HG03039 (cell line): Measurements from ENCODE around the gene CYP4Z1.
"Not testable (repeated sequence)": the region's sequence is repeated elsewhere in the genome, so short reads cannot be mapped to it uniquely, and the experiment has no call there.

Experiments used
- ATAC-seq: cut with Tn5 transposase; IDR thresholded peaks from one replicate; pipeline ENCODE4 v1.9.1; 2021; ENCODE audit warnings: mild to moderate bottlenecking, moderate library complexity; ENCODE audit not compliant: unreplicated experiment

Gene CYP4Z1, protein sequence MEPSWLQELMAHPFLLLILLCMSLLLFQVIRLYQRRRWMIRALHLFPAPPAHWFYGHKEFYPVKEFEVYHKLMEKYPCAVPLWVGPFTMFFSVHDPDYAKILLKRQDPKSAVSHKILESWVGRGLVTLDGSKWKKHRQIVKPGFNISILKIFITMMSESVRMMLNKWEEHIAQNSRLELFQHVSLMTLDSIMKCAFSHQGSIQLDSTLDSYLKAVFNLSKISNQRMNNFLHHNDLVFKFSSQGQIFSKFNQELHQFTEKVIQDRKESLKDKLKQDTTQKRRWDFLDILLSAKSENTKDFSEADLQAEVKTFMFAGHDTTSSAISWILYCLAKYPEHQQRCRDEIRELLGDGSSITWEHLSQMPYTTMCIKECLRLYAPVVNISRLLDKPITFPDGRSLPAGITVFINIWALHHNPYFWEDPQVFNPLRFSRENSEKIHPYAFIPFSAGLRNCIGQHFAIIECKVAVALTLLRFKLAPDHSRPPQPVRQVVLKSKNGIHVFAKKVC

DNA sequence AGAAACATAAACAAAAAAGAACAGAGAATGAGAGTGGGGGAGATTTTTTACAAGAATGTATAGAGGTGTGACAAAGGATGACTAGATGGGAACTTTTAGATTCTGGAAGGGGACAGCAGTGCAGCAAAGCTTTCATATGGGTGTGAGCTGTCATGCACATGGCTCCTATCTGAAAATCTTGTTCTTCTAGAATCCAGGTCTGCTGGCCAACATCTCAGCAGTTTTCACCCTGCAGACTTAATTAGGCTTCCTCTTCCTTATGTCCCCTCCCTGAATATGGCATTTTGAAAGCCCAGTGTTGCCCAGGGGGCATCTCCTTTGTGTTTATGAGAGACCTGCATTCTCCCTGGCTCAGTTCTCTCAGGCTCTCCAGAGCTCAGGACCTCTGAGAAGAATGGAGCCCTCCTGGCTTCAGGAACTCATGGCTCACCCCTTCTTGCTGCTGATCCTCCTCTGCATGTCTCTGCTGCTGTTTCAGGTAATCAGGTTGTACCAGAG lies at the start of gene CYP4Z1:
Gene CYP4Z1, plus strand, starts transcription at position 135 of the 498 bp plus-strand sequence. Its CDS starts 260 bp downstream, at position 395.
- ATAC-seq = no peak

DNA sequence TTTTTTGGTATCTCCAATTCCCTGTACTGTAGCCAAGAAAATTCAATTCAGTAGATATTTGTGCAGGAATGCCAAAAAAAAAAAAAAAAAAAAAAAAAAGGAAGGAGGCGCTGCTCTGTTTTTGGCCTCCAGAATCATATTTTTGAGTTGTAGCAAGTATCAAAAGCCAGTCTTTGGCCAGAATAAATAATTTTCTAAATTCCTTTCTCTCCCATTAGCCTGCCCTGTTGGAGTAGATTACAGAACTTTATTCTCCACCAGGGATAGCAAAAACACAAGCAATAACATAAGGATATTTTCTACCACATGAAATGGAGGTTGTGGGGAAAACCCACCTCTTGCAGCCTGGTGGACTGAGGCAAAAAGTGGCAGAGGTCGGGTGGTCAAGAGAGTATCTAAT lies 46.0 kb upstream of the CYP4Z1 start:
- no peak for ATAC-seq

DNA sequence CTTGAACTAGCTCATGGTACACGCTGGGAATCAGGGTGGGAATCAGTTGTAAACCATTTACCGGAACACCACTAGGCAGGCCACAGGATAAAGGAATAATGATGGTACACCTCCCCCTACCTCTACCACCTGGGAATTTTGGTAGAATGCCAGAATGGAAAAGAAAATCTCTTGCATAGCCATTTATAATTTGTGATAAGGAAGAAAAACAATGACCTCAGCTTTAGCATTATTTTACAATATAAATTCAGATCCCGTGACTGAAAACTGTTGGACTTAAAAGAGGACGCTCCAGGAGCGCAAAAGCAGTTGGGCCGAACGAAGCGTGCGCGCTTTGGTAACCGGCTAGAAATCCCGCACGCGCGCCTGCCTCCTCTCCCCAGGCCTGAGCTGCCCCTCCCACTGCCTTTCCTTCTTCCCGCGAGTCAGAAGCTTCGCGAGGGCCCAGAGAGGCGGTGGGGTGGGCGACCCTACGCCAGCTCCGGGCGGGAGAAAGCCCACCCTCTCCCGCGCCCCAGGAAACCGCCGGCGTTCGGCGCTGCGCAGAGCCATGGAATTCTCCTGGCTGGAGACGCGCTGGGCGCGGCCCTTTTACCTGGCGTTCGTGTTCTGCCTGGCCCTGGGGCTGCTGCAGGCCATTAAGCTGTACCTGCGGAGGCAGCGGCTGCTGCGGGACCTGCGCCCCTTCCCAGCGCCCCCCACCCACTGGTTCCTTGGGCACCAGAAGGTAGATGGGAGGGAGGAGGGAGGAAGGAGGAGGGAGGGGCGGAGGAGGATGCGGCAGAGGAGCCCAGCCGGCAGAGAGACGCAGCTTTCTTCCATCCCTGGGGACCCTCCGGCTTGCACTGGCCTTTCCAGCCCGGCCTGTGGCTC lies 43.5 kb upstream of the CYP4Z1 start, which contains the start of gene CYP4X1:
Gene CYP4X1, plus strand, starts transcription at position 402 of the 873 bp plus-strand sequence. Its CDS starts 149 bp downstream, at position 551.
- ATAC-seq = no peak

DNA sequence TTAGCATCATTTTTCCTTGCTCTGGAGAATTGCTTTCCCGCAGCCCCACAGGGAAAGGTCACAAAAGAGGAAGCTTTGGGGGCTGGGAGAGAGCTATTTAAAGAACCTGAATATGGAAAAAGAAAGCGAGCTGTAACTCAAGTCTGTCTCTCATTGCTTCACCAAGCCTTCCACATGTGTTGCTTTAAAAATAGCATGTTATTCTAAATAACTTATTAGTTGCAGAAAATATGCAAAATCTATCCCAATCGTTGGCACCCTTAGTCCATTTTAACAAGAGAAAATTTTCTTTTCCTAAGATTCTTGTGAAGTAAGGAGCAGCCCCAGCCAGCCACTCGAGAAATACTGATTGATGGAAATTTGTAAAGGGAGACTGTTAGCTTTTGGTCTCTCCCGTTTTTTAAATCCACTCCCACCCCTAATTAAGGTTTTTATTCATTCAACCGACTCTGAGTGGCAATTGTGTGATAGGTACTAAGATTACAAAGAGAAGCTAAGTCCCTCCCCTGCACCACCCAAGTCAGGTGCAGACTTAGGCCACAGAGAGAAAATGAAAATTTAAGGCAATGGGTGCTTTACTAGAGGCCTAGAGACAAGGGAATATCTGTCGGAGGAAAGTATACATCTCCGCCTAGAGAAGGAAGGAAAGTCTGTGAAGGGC lies 42.8 kb upstream of the CYP4Z1 start:
- no peak for ATAC-seq

DNA sequence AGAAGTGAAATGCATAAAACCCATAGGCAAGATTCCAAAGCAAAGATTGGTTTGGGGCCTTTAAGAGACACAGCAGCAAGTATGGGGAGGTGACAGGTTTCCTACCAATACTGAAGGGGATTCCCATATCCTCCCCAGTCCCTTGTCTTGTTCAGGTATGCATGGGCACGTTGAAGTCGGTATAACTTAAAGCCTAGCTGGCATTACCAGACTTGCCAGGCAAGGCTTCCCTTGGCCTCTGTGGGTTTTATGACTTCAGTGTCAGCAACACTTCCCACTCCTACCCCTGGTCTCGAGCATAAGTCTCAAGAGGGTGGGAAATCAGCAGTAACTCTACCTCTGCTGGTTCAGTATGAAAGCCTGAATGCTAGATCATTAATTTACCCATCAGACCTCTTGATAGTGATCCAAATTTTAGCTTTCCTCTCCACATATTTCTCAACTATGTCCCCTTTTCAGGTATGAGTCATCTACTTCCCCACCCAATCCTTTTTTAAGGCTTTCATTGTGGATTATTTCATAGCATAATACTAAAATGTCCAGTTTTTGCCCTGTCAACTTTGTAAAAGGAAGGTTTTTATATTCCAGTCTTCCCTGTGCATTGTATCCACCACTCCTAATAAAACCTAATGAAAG lies 36.7 kb upstream of the CYP4Z1 start:
- no peak for ATAC-seq

DNA sequence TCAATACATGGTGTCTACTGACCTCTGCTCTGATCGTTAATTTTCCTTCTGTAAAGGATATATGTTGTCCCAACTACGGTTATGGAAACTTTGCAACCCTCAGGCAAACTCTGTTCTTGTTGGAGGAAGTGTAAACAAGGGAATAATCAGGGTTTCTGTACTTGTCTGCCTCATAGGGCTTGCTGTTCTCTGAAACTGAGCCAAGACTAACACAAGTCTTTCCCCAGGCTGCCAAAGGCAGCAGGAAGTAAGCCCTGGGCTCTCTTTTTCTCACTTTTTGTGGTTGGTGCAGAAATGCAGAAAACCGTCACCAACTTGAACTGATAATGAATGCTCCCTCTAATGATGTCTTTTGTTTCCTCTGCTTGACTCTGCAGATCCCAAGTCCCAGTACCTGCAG lies 36.0 kb upstream of the CYP4Z1 start:
- no peak for ATAC-seq

DNA sequence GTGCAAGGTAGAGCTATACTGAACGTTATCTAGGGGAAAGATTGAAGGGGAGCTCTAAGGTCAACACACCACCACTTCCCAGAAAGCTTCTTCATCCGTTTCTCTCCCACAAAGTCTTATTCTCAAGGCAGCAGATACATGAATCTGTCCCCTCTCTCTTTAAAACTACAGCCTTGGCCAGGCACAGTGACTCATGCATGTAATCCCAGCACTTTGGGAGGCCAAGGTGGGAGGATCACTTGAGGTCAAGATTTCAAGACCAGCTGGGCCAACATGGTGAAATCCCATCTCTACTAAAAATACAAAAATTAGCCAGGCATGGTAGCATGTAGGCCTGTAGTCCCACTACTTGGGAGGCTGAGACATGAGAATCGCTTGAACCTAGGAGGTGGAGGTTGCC lies 35.4 kb upstream of the CYP4Z1 start:
- no peak for ATAC-seq

DNA sequence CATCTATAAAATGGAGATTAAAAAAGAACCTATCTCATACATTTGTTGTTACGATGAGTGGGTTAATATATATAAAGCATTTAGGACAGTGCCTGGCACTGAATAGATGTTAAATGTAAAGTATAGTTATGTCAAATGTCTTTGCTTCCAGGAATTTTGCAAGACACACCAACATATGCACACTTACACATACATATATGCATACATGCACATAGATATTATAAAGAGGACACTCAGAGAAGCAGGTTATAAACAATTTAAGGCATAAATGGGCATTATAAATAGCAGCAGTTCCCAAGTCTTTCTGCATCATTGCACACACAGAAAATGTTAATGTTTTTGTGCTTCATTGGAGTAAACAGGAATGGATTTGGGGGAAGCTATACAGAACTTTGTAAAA lies 30.3 kb upstream of the CYP4Z1 start:
- ATAC-seq = no peak

DNA sequence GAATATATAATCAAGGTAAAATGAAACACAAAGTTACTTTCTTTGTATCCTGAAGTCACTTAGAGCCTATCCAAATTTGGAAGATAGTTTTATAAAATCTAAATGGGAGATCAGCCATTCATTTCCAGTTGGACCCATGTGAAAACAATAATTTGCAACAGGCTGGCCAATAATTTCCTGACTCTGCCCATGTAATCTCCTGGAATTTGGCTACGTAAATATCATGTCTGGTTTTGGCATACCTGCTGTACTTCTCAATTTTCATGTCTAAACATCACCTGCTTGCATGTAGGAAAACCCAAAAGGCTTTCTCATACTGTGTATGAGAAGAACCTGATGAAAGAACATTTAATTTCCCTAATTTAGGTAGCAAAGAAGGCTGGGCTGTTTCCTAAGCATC lies 7.7 kb upstream of the CYP4Z1 start:
- ATAC-seq = no peak

DNA sequence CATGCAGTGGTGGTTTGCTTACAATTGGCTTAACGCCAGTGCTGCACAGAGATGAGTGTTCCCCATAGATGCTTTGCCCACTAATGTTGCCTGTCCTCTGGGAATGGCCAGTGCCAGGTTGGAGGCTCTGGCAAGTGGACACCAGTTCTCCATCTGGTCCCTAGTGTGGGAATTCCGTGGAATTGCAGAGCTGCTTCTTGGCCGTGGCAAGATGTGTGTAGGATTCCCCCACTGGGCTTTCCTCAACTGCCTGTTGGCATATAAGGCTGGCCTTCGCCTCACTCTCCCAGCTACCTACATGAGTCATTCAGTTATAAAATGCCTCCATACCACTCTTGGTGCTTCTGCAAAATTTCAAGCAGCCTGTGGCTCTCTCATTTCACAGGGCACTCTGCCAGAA lies 2.0 kb downstream of the CYP4Z1 start:
- ATAC-seq = not testable (repeated sequence)

DNA sequence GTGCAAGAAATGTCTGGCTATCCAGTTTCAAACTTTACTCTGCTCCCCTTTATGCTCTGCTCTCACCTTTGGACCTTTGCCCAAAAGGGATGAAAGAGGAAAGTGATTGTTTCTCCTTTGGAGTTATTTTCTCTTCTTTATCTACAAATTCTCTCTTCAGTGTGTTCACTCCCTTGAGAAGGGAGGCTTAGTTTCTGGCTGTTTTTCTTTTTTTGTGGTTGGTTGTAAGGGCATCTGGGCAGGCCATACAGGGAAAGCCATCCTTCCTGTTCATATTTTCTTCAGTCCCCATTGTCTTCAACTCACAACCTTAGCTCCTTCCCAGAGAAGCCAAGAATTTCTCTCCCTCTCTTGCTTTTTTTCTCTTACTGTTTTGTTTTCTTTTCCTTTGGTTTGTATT lies 2.5 kb downstream of the CYP4Z1 start:
- not testable (repeated sequence) for ATAC-seq

DNA sequence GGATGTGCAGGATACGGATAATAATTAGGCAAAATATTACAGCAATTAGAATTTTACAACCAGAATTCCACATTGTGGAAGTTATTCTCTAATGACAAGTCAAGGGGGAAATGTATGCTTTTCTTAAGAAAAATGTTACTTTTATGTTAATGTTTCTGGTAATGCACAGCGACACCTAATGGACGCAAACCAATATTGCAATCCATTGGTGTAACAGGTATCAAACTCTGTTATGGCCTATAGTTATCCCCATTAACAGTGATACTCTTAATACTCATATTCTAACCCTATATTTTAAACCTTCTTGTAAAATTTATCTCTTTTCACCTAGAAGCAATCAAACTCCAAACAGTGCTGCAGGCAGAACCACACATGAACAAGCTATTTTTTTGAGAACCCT lies 22.3 kb downstream of the CYP4Z1 start:
- ATAC-seq = not testable (repeated sequence)

DNA sequence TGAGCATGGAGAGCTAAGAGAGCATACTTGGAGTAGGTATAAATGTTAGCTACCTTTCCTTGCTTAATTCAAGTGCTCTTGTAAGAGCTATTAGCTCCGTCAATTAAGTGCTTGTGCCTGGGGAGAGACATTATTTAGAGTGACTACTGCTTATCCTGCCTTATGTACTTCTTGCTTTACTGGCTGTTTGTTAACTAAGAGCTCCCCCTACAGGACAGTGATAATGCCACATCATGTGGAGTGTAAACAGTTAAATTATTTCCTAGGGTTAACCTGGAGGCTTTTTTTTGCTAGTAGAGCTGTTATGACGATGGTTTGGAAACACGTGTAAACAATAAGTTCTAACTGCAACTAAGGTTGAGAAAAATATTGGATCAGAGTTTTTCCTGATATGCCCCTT lies 24.4 kb downstream of the CYP4Z1 start:
- not testable (repeated sequence) for ATAC-seq

DNA sequence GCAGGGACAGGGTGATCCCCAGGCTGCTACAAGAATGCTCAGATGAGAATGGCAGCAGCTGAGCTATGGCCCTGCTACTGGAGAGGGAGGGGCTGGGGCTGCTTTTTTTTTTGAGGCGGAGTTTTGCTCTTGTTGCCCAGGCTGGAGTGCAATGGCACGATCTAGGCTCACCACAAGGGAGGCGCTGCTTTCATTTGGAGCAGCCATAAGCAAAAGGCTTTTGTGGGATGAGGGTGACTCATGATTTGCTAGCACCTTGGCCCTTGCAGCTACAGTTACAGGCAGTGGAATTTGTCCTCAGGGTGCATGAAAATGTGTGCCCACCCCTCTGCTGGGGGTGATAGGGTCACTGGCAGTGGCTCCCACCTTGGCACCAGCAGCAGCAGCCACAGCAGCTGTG lies 37.8 kb downstream of the CYP4Z1 start:
- no peak for ATAC-seq

DNA sequence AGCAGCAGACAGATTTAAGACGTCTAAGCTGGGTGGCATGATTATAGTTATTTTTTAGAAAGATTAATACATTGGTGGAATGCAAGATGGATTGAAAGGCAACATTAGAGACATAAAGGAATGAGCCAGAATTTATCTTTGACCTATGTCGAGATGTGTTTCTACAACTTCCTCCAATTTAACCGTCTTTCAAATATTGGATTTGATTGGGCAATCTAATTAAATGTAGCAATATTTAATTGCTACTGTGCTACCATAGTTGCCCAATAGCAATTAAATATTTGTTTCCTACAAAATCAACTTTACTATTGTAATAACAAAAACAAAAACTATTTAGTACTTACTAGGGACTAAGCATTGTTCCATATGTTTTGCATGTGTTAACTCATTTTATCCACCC lies 39.8 kb downstream of the CYP4Z1 start:
- ATAC-seq = no peak

DNA sequence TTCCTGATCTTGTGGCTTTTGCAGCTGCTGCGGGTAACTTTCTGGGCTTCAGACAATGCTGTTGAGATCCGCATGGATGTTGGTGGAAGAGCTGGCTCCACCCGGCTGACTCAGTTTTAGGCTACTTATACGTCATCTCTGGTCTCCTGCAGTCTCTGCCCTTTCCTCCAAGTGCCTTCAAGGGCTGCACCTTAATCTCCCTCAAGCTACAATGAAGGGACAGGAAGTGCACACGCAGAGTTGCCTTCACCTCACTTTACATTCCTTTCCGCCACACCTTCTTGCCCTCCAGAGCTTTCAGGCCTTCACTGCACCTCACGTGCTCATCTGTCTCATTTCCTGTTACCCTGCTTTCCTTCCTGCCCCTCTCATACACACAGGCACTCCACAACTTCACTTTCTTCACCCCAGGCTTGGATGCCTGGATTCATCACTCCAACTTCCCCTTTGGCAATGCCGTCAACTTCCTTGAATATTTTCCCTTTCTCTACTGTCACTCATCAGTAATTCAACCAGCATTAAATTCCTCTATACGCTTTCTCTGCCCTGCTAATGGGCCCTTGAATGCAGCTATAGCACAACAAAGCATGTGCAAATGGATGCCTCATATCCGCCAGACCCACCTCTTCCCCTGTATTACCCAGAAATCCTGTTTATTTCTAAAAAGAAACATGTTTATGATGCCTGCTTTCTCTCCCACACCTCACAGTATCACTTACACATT lies 41.0 kb downstream of the CYP4Z1 start:
- not testable (repeated sequence) for ATAC-seq

DNA sequence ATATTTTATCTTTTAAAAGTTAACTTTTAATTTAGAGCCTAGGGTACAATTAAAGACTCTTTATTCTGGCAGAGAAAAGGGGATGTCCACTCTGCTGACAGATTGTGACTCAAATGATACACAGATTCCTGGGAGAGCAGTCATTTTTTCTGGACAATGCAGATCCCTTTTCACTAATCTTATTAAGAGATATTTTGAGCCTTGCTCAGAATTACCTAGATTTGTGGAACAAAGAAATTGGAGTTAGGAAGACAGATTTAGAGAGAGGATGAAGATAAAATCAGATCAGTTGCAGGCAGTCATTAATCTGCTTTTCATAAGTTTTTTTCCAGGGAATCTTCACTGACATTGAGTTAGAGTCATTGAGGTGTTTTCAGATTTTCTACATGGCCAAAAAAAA lies 42.5 kb downstream of the CYP4Z1 start:
- not testable (repeated sequence) for ATAC-seq

DNA sequence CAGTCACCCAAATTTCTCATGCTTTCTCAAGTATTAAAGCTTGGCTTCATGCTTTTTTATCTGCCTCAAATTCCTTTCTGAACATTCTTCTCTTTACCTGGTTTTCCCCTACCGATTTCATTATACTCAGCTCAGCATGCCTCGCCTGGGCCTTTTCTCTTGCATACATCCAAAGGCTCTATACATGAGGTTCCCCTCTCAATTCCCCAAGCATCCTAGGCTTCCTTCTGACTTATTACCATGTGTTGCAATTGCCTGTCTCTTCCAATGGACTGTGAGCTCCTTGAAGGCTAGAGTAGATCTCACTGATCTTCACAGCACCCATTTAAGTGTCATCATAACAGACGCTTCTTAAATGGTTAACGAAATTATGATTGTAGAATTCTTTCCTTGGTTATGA lies 46.1 kb downstream of the CYP4Z1 start:
- no peak for ATAC-seq

DNA sequence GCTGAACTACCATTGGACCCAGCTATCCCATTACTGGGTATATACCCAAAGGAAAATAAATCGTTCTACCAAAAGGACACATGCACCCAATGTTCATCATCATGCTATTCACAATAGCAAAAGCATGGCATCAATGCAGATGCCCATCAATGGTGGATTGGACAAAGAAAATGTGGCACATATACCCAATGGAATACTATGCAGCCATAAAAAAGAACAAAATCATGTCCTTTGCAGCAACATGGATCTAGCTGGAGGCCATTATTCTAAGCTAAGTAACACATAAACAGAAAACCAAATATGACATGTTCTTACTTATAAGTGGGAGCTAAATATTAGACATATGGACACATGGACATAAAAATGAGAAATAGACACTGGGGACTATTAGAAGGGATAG lies 54.0 kb downstream of the CYP4Z1 start:
- ATAC-seq = not testable (repeated sequence)

DNA sequence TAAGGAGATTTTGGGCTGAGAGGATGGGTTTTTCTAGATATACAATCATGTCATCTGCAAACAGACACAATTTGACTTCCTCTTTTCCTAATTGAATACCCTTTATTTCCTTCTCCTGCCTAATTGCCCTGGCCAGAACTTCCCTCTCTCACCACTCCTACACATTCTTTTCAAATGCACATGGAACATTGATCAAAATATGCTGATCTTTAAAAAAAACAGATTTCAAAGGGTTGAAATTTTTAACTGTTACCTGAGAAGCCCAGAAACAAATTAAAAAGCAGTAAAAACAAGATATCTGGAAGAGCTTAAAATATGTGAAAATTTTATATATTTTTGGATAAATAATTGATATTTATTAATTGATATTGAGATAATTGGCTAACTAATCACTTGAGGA lies 57.8 kb downstream of the CYP4Z1 start:
- not testable (repeated sequence) for ATAC-seq
